ENCODE results near the gene ANKRD31. TPM values are rescaled to one million over a fixed set of nuclear protein-coding genes. Genes with fewer than 3 reads are reported as not detected.
"Not testable (repeated sequence)": the region's sequence is repeated elsewhere in the genome, so short reads cannot be mapped to it uniquely, and the experiment has no call there.

Gene ANKRD31
- total RNA-seq, 2 experiments from 2014 or later, result 0.13 TPM; not detected in 1

GRCh38 chr5:75274486-75274885 lies 37.8 kb upstream of the ANKRD31 start:
- Histone ChIP-seq H3K27ac (ENCODE audit: low read depth, low read length, poor library complexity, severe bottlenecking) (no peak overlapping the region), H3K36me3 (ENCODE audit: insufficient read depth, low read length) (no peaks in the 10 kb centered on the region), H3K79me2 (ENCODE audit: insufficient read depth, low read depth, low read length) (no peaks in the 10 kb centered on the region), H3K4me1 (ENCODE audit: insufficient read depth, low read length, poor library complexity, severe bottlenecking) (no peaks in the 10 kb centered on the region), H3K4me3 (ENCODE audit: low read depth, low read length, poor library complexity, severe bottlenecking) (no peak overlapping the region), H3K9me3 (ENCODE audit: low read length) (no peaks in the 10 kb centered on the region), H3K9me2 (ENCODE audit: insufficient read depth, low read length) (no peaks in the 10 kb centered on the region), H2AFZ (ENCODE audit: low read length) (no peak overlapping the region), H4K20me1 (ENCODE audit: insufficient read depth, low read length) (no peaks in the 10 kb centered on the region), H3K4me2 (ENCODE audit: low read length) (no peak overlapping the region)
- ChIA-PET POLR2A (no interaction called here), CTCF (ENCODE audit: unreplicated experiment) (no interaction called here)
- intact Hi-C loops (cut with micrococcal nuclease; ENCODE audit: unreplicated experiment), result no loop called here
- TF ChIP-seq CTCF (conservative IDR thresholded peaks at IDR 0.05; ENCODE audit: low read length) (no peak), EZH2phosphoT487 (IDR thresholded peaks at IDR 0.05; ENCODE audit: borderline replicate concordance, low read depth, low read length) (no peak)
- no peak for DNase-seq (ENCODE audit: low spot score)
- no TSS peak for BruUV-seq (replicated peaks)

GRCh38 chr5:75270605-75271004 lies 33.9 kb upstream of the ANKRD31 start:
- intact Hi-C loops (cut with micrococcal nuclease; ENCODE audit: unreplicated experiment); H3K4me1 ChIP-seq (ENCODE audit: insufficient read depth, low read length, poor library complexity, severe bottlenecking); H3K9me2 ChIP-seq (ENCODE audit: insufficient read depth, low read length); H3K27ac ChIP-seq (ENCODE audit: low read depth, low read length, poor library complexity, severe bottlenecking); H3K79me2 ChIP-seq (ENCODE audit: insufficient read depth, low read depth, low read length); H3K9me3 ChIP-seq (ENCODE audit: low read length); POLR2A ChIA-PET; CTCF ChIA-PET (ENCODE audit: unreplicated experiment); BruUV-seq (replicated peaks); H3K4me2 ChIP-seq (ENCODE audit: low read length); H4K20me1 ChIP-seq (ENCODE audit: insufficient read depth, low read length); H2AFZ ChIP-seq (ENCODE audit: low read length); H3K4me3 ChIP-seq (ENCODE audit: low read depth, low read length, poor library complexity, severe bottlenecking); H3K36me3 ChIP-seq (ENCODE audit: insufficient read depth, low read length); DNase-seq (ENCODE audit: low spot score): not testable (repeated sequence)

GRCh38 chr5:75265731-75266130 lies 29.1 kb upstream of the ANKRD31 start:
- H3K4me3 ChIP-seq (ENCODE audit: low read depth, low read length, poor library complexity, severe bottlenecking), result no peak overlapping the region
- no peak for TF ChIP-seq EZH2phosphoT487 (IDR thresholded peaks at IDR 0.05; ENCODE audit: borderline replicate concordance, low read depth, low read length)
- peak; percentile 67 for TF ChIP-seq CTCF (conservative IDR thresholded peaks at IDR 0.05; ENCODE audit: low read length)
- intact Hi-C loops (cut with micrococcal nuclease; ENCODE audit: unreplicated experiment), result no loop called here
- DNase-seq (ENCODE audit: low spot score), result peak; percentile 2
- H3K27ac ChIP-seq (ENCODE audit: low read depth, low read length, poor library complexity, severe bottlenecking), result no peak overlapping the region
- no peaks in the 10 kb centered on the region for H4K20me1 ChIP-seq (ENCODE audit: insufficient read depth, low read length)
- no peak overlapping the region for H3K4me2 ChIP-seq (ENCODE audit: low read length)
- no peaks in the 10 kb centered on the region for H3K79me2 ChIP-seq (ENCODE audit: insufficient read depth, low read depth, low read length)
- no TSS peak for BruUV-seq (replicated peaks)
- CTCF ChIA-PET (ENCODE audit: unreplicated experiment), result no interaction called here
- no peaks in the 10 kb centered on the region for H3K9me3 ChIP-seq (ENCODE audit: low read length)
- no peaks in the 10 kb centered on the region for H3K9me2 ChIP-seq (ENCODE audit: insufficient read depth, low read length)
- no peaks in the 10 kb centered on the region for H3K36me3 ChIP-seq (ENCODE audit: insufficient read depth, low read length)
- H2AFZ ChIP-seq (ENCODE audit: low read length), result no peak overlapping the region
- H3K4me1 ChIP-seq (ENCODE audit: insufficient read depth, low read length, poor library complexity, severe bottlenecking), result no peaks in the 10 kb centered on the region
- POLR2A ChIA-PET, result no interaction called here
